ENCODE data around the gene ILF3. TPM values are rescaled to one million over a fixed set of nuclear protein-coding genes. Genes with fewer than 3 reads are reported as not detected.

Gene ILF3
- total RNA-seq: 588 TPM in 2 replicates

- peaks cover 2% of the 10 kb centered on the region for H3K27me3 Mint-ChIP-seq
- peak; percentile 100 for DNase-seq
- H3K27ac Mint-ChIP-seq: peak within 1 kb of the TSS; percentile 99
- peaks cover 41% of the 10 kb centered on the region for H3K36me3 Mint-ChIP-seq (ENCODE audit: low read depth)
- peaks cover 28% of the 10 kb centered on the region for H3K4me1 Mint-ChIP-seq
- H3K4me3 Mint-ChIP-seq: peak within 1 kb of the TSS; percentile 99
- no peaks in the 10 kb centered on the region for H3K9me3 Mint-ChIP-seq
- intact Hi-C loops (cut with micrococcal nuclease): loop anchor here (1.0 to 10.0 kb wide), 9 partner anchors 47 to 459 kb away; partner anchors contain the start of genes CDC37, DNMT1, KEAP1 and KRI1
These were observed at the start of gene ILF3 for GRCh38 chr19:10653732-10654609. Gene ILF3 (plus strand): TSS chr19:10654346. CDS start chr19:10670606, 16,260 bp downstream.

DNA sequence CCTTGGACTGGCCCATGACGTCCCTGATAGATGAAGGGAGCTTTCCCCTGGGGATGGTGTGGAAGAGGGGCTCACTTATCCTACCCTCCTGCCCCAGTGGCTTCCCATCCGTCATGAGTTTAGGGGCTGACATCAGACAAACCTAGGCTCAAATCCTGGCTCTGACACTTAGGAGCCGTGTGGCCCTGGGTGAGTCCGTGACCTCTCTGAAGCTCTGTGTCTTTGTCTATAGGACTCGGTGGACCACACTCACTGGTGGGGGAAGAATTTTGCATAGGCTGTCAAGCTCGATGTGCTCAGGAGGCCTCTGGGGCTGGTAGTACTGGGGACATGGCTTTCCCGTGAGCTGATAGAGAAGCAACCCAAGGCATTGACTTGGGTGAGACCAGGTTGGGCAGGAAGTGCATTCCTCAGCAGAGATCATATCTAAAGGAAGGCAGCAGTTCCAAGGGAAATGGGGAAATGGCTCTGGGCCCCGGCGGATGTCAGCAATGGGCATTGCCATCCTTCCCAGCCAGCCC lies 49.6 kb upstream of the ILF3 start:
- DNase-seq: peak; percentile 73
- intact Hi-C loops (cut with micrococcal nuclease): no loop called here
- H3K36me3 Mint-ChIP-seq (ENCODE audit: low read depth): peaks cover 8% of the 10 kb centered on the region
- H3K4me1 Mint-ChIP-seq: peaks cover 19% of the 10 kb centered on the region
- H3K9me3 Mint-ChIP-seq: no peaks in the 10 kb centered on the region
- peaks cover 8% of the 10 kb centered on the region for H3K27me3 Mint-ChIP-seq
- H3K27ac Mint-ChIP-seq: peak overlapping the region; percentile 100
- peak overlapping the region; percentile 99 for H3K4me3 Mint-ChIP-seq

DNA sequence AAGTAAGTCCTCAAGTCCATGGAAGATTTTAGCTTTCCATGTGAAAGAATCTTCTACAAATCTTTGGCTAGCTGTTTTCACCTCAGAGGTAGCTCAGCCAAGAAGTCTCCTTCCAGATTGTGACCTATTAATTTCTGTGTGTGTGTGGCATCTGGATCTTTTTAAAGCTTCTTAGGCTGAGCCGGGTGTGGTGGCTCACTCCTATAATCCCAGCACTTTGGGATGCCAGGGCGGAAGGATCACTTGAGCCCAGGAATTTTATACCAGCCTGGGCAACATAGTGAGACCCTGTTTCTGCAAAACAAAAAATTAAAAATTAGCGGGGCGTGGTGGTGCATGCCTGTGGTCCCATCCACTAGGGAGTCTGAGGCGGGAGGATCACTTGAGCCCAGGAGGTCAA lies 42.2 kb upstream of the ILF3 start:
- H3K36me3 Mint-ChIP-seq (ENCODE audit: low read depth): peaks cover 16% of the 10 kb centered on the region
- intact Hi-C loops (cut with micrococcal nuclease): no loop called here
- H3K27ac Mint-ChIP-seq: no peak overlapping the region
- no peaks in the 10 kb centered on the region for H3K27me3 Mint-ChIP-seq
- H3K4me1 Mint-ChIP-seq: peaks cover 3% of the 10 kb centered on the region
- no peak overlapping the region for H3K4me3 Mint-ChIP-seq
- no peaks in the 10 kb centered on the region for H3K9me3 Mint-ChIP-seq
- DNase-seq: no peak

GRCh38 chr19:10612499-10613119 lies 41.5 kb upstream of the ILF3 start:
- Mint-ChIP-seq H3K9me3 (no peaks in the 10 kb centered on the region), H3K27me3 (no peaks in the 10 kb centered on the region), H3K4me1 (peaks cover 5% of the 10 kb centered on the region), H3K4me3 (no peak overlapping the region), H3K36me3 (ENCODE audit: low read depth) (peaks cover 17% of the 10 kb centered on the region), H3K27ac (no peak overlapping the region)
- intact Hi-C loops (cut with micrococcal nuclease): no loop called here
- DNase-seq: no peak

- intact Hi-C loops (cut with micrococcal nuclease): no loop called here
- Mint-ChIP-seq H3K27ac (peak overlapping the region; percentile 20), H3K9me3 (no peaks in the 10 kb centered on the region), H3K36me3 (ENCODE audit: low read depth) (peaks cover 19% of the 10 kb centered on the region), H3K4me1 (peaks cover 6% of the 10 kb centered on the region), H3K4me3 (no peak overlapping the region), H3K27me3 (no peaks in the 10 kb centered on the region)
- no peak for DNase-seq
These were observed 38.6 kb upstream of the ILF3 start for GRCh38 chr19:10615429-10616023.

GRCh38 chr19:10617409-10618121 lies 36.6 kb upstream of the ILF3 start:
- Mint-ChIP-seq H3K27ac (peak overlapping the region; percentile 26), H3K4me1 (peaks cover 19% of the 10 kb centered on the region), H3K36me3 (ENCODE audit: low read depth) (peaks cover 24% of the 10 kb centered on the region), H3K27me3 (no peaks in the 10 kb centered on the region), H3K9me3 (no peaks in the 10 kb centered on the region), H3K4me3 (no peak overlapping the region)
- intact Hi-C loops (cut with micrococcal nuclease): no loop called here
- DNase-seq: no peak

- Mint-ChIP-seq H3K4me3 (no peak overlapping the region), H3K9me3 (no peaks in the 10 kb centered on the region), H3K36me3 (ENCODE audit: low read depth) (peaks cover 16% of the 10 kb centered on the region), H3K27ac (no peak overlapping the region), H3K4me1 (peaks cover 24% of the 10 kb centered on the region), H3K27me3 (no peaks in the 10 kb centered on the region)
- DNase-seq: no peak
- intact Hi-C loops (cut with micrococcal nuclease): no loop called here
These were observed 35.3 kb upstream of the ILF3 start for GRCh38 chr19:10618846-10619245.

DNA sequence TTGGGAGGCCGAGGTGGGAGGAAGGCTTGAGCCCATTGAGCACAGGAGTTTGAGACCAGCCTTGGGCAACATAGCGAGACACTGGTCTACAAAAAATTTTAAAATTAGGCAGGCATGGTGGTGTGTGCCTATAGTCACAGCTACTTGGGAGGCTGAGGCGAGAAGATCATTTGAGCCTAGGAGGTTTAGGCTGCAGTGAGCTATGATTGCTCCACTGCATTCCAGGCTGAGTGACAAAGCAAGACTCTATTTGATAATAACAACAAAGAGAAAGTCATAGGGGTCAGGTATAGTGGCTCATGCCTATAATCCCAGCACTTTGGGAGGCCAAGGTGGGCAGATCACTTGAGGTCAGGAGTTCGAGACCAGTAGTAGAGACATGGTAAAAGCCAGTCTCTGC lies 33.4 kb upstream of the ILF3 start:
- no peak overlapping the region for H3K4me3 Mint-ChIP-seq
- DNase-seq: no peak
- no peaks in the 10 kb centered on the region for H3K9me3 Mint-ChIP-seq
- peaks cover 29% of the 10 kb centered on the region for H3K4me1 Mint-ChIP-seq
- intact Hi-C loops (cut with micrococcal nuclease): no loop called here
- H3K27ac Mint-ChIP-seq: peak overlapping the region; percentile 42
- H3K36me3 Mint-ChIP-seq (ENCODE audit: low read depth): peaks cover 8% of the 10 kb centered on the region
- no peaks in the 10 kb centered on the region for H3K27me3 Mint-ChIP-seq

- no peak overlapping the region for H3K27ac Mint-ChIP-seq
- peaks cover 31% of the 10 kb centered on the region for H3K4me1 Mint-ChIP-seq
- intact Hi-C loops (cut with micrococcal nuclease): no loop called here
- no peak for DNase-seq
- H3K27me3 Mint-ChIP-seq: no peaks in the 10 kb centered on the region
- H3K4me3 Mint-ChIP-seq: no peak overlapping the region
- H3K36me3 Mint-ChIP-seq (ENCODE audit: low read depth): peaks cover 11% of the 10 kb centered on the region
- no peaks in the 10 kb centered on the region for H3K9me3 Mint-ChIP-seq
These were observed 32.2 kb upstream of the ILF3 start for GRCh38 chr19:10621966-10622365.

GRCh38 chr19:10624585-10624984 lies 29.6 kb upstream of the ILF3 start:
- Mint-ChIP-seq H3K9me3 (no peaks in the 10 kb centered on the region), H3K27me3 (no peaks in the 10 kb centered on the region), H3K4me1 (peaks cover 29% of the 10 kb centered on the region), H3K27ac (peak overlapping the region; percentile 72), H3K4me3 (peak overlapping the region; percentile 39), H3K36me3 (ENCODE audit: low read depth) (peaks cover 19% of the 10 kb centered on the region)
- intact Hi-C loops (cut with micrococcal nuclease): no loop called here
- peak; percentile 78 for DNase-seq

- no peak for DNase-seq
- peak within 1 kb of the TSS; percentile 39 for H3K4me3 Mint-ChIP-seq
- H3K4me1 Mint-ChIP-seq: peaks cover 29% of the 10 kb centered on the region
- H3K36me3 Mint-ChIP-seq (ENCODE audit: low read depth): peaks cover 19% of the 10 kb centered on the region
- no peaks in the 10 kb centered on the region for H3K27me3 Mint-ChIP-seq
- intact Hi-C loops (cut with micrococcal nuclease): no loop called here
- H3K27ac Mint-ChIP-seq: peak within 1 kb of the TSS; percentile 72
- no peaks in the 10 kb centered on the region for H3K9me3 Mint-ChIP-seq
These were observed 29.0 kb upstream of the ILF3 start, which contains the start of gene SLC44A2 for GRCh38 chr19:10625003-10625761. Gene SLC44A2 (plus strand): TSS chr19:10625553. CDS start chr19:10625634, 81 bp downstream.

DNA sequence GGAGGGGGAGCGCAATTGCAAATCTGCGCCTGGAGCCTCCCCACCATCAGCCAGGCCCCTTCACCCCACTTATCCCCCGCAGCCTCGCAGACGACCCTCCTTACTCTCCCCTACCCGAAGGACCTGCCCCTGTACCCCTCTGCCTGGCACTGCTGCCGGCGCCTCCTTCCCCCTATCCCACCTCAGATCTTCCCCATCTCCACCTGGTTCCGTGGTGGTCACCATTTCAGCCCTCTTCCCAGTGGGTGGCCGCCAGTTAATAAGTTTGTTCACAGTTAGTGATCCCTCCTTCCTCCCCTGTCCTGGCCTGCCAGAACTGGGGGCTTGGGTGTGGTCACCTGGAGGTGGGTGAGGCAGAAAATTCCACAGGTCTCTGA lies 28.4 kb upstream of the ILF3 start:
- DNase-seq: no peak
- no peak overlapping the region for H3K27ac Mint-ChIP-seq
- no peak overlapping the region for H3K4me3 Mint-ChIP-seq
- no peaks in the 10 kb centered on the region for H3K9me3 Mint-ChIP-seq
- peaks cover 19% of the 10 kb centered on the region for H3K36me3 Mint-ChIP-seq (ENCODE audit: low read depth)
- no peaks in the 10 kb centered on the region for H3K27me3 Mint-ChIP-seq
- intact Hi-C loops (cut with micrococcal nuclease): no loop called here
- peaks cover 26% of the 10 kb centered on the region for H3K4me1 Mint-ChIP-seq

GRCh38 chr19:10631874-10632273 lies 22.3 kb upstream of the ILF3 start:
- no peak overlapping the region for H3K4me3 Mint-ChIP-seq
- intact Hi-C loops (cut with micrococcal nuclease): no loop called here
- no peak overlapping the region for H3K27ac Mint-ChIP-seq
- no peaks in the 10 kb centered on the region for H3K9me3 Mint-ChIP-seq
- DNase-seq: no peak
- peaks cover 3% of the 10 kb centered on the region for H3K4me1 Mint-ChIP-seq
- peaks cover 55% of the 10 kb centered on the region for H3K36me3 Mint-ChIP-seq (ENCODE audit: low read depth)
- H3K27me3 Mint-ChIP-seq: no peaks in the 10 kb centered on the region

Data from activated CD4-positive, alpha-beta T cell treated with anti-CD3 and anti-CD28 coated beads, Interleukin-2, amount 10 ng/mL, durations not matched to agents 24 days and 14 days (primary cell).